ENCODE data around the gene MRPS15.

The MRPS15 gene

GRCh38 chr1:36476945-36477344 is 12.8 kb upstream of the MRPS15 start:
- CTCF ChIA-PET, result interaction anchor here (1.3 kb wide), 1 partner anchor 32 kb away, joined by 3 read pairs; no protein-coding TSS in a partner anchor
- no peak for DNase-seq
- Mint-ChIP-seq H3K36me3 (no peaks in the 10 kb centered on the region), H3K4me3 (no peak overlapping the region), H3K9me3 (no peaks in the 10 kb centered on the region), H3K27me3 (peaks cover 23% of the 10 kb centered on the region), H3K4me1 (peaks cover 14% of the 10 kb centered on the region), H3K27ac (no peak overlapping the region)

DNA sequence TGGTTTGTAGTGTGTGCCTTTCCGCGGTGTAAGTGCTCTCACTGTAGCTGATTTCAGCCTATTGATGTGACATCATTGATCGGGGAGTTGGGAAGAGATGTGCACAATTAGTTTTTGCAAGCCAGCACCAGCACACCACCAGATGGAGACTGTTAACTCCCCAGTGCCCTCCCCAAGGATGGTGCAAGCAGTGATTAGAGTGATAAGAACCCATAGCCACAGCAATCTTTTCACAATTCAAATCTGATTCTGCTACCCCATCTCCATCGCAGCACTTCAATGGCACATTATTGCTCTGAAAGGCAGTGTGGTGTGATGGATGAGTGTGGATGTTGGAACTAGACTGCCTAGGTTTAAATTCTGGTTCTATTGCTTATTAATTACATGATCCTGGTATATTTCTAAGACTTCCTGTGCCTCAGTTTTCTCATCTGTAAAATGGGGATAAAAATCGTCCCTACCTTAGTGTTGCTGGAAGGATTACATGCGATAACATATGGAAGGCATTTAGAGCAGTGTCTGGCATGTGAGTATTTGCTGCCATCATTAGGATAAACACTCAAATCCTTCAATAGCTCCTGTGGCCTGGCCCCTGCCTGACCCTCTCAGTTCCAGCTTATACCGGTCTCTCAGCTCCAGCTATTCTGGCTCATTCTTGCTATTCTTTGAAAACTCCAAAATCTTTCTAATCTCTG is 11.9 kb upstream of the MRPS15 start:
- no peaks in the 10 kb centered on the region for H3K36me3 Mint-ChIP-seq
- CTCF ChIA-PET, result interaction anchor here (0.6 to 1.3 kb wide), 2 partner anchors 31 to 77 kb away, joined by 3 read pairs; no protein-coding TSS in a partner anchor

GRCh38 chr1:36475341-36475740 is 11.2 kb upstream of the MRPS15 start:
- H3K27ac Mint-ChIP-seq, result no peak overlapping the region
- no peak for DNase-seq
- CTCF ChIA-PET, result interaction anchor here (1.3 kb wide), 1 partner anchor 30 kb away, joined by 3 read pairs; no protein-coding TSS in a partner anchor
- H3K27me3 Mint-ChIP-seq, result peaks cover 13% of the 10 kb centered on the region
- H3K4me3 Mint-ChIP-seq, result no peak overlapping the region
- H3K9me3 Mint-ChIP-seq, result no peaks in the 10 kb centered on the region
- peaks cover 11% of the 10 kb centered on the region for H3K4me1 Mint-ChIP-seq
- no peaks in the 10 kb centered on the region for H3K36me3 Mint-ChIP-seq

More for the DNA sequence above, 11.9 kb upstream of the MRPS15 start:
- no peak overlapping the region for H3K27ac Mint-ChIP-seq
- no peaks in the 10 kb centered on the region for H3K9me3 Mint-ChIP-seq
- H3K27me3 Mint-ChIP-seq, result peaks cover 19% of the 10 kb centered on the region
- no peak for DNase-seq
- no peak overlapping the region for H3K4me3 Mint-ChIP-seq
- peaks cover 11% of the 10 kb centered on the region for H3K4me1 Mint-ChIP-seq

DNA sequence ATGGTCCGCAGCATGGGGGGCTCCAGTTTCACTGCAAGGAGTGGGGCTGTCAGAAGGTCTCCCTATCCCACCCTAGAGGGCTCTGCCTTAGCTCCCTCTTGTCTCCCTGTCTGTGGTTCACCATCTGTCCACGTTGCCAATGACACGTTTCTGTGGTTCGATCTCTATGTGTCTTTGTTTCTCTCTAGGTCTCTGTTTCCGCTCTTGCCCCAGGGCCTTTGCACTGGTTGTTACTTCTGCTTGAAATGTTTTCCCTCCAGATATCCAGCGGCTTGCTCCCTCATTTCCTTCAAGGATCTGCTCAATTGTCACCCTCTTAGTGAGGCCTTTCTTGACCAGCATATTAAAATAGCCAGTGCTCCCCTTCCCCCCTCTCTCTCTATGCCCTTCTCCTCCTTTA is 8.5 kb upstream of the MRPS15 start:
- H3K36me3 Mint-ChIP-seq, result no peaks in the 10 kb centered on the region
- DNase-seq, result no peak
- no peaks in the 10 kb centered on the region for H3K27me3 Mint-ChIP-seq
- H3K4me1 Mint-ChIP-seq, result peaks cover 6% of the 10 kb centered on the region
- no peaks in the 10 kb centered on the region for H3K9me3 Mint-ChIP-seq
- no peak overlapping the region for H3K27ac Mint-ChIP-seq
- CTCF ChIA-PET, result no interaction called here
- no peak overlapping the region for H3K4me3 Mint-ChIP-seq

GRCh38 chr1:36471830-36472641 is 7.9 kb upstream of the MRPS15 start:
- no peaks in the 10 kb centered on the region for H3K36me3 Mint-ChIP-seq
- H3K27ac Mint-ChIP-seq, result no peak overlapping the region
- no peak for DNase-seq
- H3K4me3 Mint-ChIP-seq, result no peak overlapping the region
- peaks cover 4% of the 10 kb centered on the region for H3K27me3 Mint-ChIP-seq
- H3K9me3 Mint-ChIP-seq, result no peaks in the 10 kb centered on the region
- CTCF ChIA-PET, result no interaction called here
- peaks cover 6% of the 10 kb centered on the region for H3K4me1 Mint-ChIP-seq

DNA sequence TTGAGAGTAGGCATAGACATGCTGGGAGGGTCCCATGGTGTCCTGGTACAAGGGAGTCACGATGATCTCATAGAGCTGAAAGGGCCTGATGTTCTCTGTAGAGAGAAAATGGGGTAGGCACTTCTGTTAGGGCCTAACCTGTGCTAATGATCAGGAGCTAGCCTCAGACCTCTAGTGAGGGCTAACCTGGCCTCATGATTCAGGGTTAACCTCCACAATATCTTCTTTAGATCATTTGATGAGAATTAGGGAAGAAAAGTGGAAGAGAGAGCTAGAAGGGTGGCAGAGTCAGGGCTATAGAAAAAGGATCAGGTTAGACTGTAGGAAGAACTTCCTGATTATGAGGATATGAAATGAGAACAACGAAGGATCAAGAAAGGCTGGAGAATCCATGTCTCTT is 5.0 kb upstream of the MRPS15 start:
- peaks cover 7% of the 10 kb centered on the region for H3K36me3 Mint-ChIP-seq
- no peak for DNase-seq
- no peaks in the 10 kb centered on the region for H3K9me3 Mint-ChIP-seq
- H3K4me1 Mint-ChIP-seq, result peaks cover 24% of the 10 kb centered on the region
- H3K27me3 Mint-ChIP-seq, result peaks cover 4% of the 10 kb centered on the region
- H3K4me3 Mint-ChIP-seq, result no peak overlapping the region
- no peak overlapping the region for H3K27ac Mint-ChIP-seq
- CTCF ChIA-PET, result interaction anchor here (1.2 kb wide), 1 partner anchor 47 kb away, joined by 4 read pairs; no protein-coding TSS in a partner anchor

DNA sequence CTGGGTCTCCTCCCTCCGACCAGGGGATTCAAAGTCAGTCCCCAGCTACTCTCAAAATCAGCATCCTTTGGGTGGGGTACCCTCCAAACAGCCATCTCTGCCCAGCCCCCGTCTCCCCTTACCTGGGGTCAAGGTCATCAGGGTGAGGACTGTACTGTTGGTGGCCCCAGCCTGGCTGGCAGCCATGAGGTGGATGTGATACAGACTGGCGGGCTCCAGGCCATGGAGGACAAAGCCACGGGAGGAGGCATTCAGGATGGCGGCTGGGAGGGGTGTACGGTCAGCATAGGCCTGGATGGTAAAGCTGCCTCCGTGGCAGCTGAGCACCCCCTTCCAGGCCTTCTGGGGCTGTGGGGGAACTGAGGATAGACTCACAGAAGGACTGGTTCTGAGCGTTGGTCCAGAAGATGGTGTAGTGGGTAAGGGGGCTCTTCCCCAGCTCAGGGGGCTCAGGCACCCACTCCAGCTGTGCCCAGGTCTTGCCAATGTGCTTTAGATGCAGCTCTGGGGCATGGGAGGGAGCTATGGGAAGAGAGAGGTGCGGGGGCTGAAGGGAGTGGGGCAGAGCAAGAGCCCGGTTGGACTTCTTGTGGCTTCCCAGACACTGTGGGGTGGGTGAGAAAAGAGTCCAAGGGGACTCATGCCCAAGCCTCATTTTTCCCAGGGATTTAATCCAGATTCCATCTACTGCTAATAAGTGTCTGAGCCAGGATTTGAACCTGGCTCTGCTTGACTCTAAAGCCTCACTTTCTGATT is 3.7 kb upstream of the MRPS15 start:
- peaks cover 15% of the 10 kb centered on the region for H3K36me3 Mint-ChIP-seq
- no peak overlapping the region for H3K27ac Mint-ChIP-seq

GRCh38 chr1:36467027-36467410 is 2.8 kb upstream of the MRPS15 start:
- CTCF ChIA-PET, result interaction anchor here (1.3 kb wide), 1 partner anchor 20 kb away, joined by 3 read pairs; no protein-coding TSS in a partner anchor
- peaks cover 21% of the 10 kb centered on the region for H3K36me3 Mint-ChIP-seq
- H3K27ac Mint-ChIP-seq, result no peak overlapping the region
- no peak overlapping the region for H3K4me3 Mint-ChIP-seq
- H3K4me1 Mint-ChIP-seq, result peaks cover 36% of the 10 kb centered on the region
- H3K27me3 Mint-ChIP-seq, result peaks cover 4% of the 10 kb centered on the region
- no peak for DNase-seq
- H3K9me3 Mint-ChIP-seq, result no peaks in the 10 kb centered on the region

More for the DNA sequence above, 3.7 kb upstream of the MRPS15 start:
- no peak for DNase-seq
- CTCF ChIA-PET, result interaction anchor here (1.3 kb wide), 1 partner anchor 21 kb away, joined by 3 read pairs; no protein-coding TSS in a partner anchor
- H3K4me1 Mint-ChIP-seq, result peaks cover 29% of the 10 kb centered on the region
- H3K9me3 Mint-ChIP-seq, result no peaks in the 10 kb centered on the region
- peaks cover 4% of the 10 kb centered on the region for H3K27me3 Mint-ChIP-seq
- H3K4me3 Mint-ChIP-seq, result no peak overlapping the region

DNA sequence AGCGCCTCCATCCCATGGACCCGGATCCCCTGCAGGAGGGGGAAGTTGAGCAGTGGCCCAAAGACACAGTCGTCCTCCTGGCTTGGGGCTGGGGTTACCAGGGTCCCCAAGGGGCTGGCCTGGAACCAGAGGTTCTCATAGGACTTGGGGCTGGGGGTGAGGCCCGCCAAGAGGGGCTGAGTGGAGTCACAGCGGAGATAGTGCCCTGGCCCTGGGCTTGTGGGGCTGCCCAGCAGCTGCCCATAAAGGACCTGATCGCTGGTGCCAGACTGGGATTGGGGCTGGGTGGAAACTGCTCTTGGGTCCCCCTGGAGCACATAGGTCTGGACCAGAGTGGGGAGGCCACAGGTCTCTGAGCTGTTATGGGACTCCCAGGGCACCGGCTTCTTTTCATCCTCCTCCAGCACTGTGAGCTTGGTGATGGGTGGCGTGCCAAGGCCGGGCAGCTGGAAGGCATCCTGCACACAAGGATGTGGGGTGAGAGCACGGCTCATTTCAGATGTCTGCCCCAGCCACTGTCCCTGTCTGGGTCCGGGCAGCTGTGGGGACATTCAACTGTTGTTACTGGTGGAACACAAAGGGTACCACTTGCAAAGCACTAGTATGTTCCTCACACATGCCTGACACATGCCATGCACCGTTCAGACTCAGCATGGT is 2.3 kb upstream of the MRPS15 start:
- no peak for DNase-seq
- peaks cover 41% of the 10 kb centered on the region for H3K4me1 Mint-ChIP-seq
- CTCF ChIA-PET, result interaction anchor here (0.6 to 1.3 kb wide), 2 partner anchors 20 to 60 kb away, joined by 3 read pairs; no protein-coding TSS in a partner anchor
- H3K36me3 Mint-ChIP-seq, result peaks cover 26% of the 10 kb centered on the region
- no peak overlapping the region for H3K27ac Mint-ChIP-seq
- H3K27me3 Mint-ChIP-seq, result peaks cover 4% of the 10 kb centered on the region
- H3K9me3 Mint-ChIP-seq, result no peaks in the 10 kb centered on the region
- H3K4me3 Mint-ChIP-seq, result no peak overlapping the region

GRCh38 chr1:36465731-36466369 is 1.7 kb upstream of the MRPS15 start:
- H3K4me3 Mint-ChIP-seq, result no peak overlapping the region
- no peak for DNase-seq
- CTCF ChIA-PET, result interaction anchor here (0.6 kb wide), 1 partner anchor 59 kb away, joined by 3 read pairs; no protein-coding TSS in a partner anchor
- H3K36me3 Mint-ChIP-seq, result peaks cover 32% of the 10 kb centered on the region
- no peak overlapping the region for H3K27ac Mint-ChIP-seq
- H3K27me3 Mint-ChIP-seq, result peaks cover 4% of the 10 kb centered on the region
- no peaks in the 10 kb centered on the region for H3K9me3 Mint-ChIP-seq
- peaks cover 48% of the 10 kb centered on the region for H3K4me1 Mint-ChIP-seq

DNA sequence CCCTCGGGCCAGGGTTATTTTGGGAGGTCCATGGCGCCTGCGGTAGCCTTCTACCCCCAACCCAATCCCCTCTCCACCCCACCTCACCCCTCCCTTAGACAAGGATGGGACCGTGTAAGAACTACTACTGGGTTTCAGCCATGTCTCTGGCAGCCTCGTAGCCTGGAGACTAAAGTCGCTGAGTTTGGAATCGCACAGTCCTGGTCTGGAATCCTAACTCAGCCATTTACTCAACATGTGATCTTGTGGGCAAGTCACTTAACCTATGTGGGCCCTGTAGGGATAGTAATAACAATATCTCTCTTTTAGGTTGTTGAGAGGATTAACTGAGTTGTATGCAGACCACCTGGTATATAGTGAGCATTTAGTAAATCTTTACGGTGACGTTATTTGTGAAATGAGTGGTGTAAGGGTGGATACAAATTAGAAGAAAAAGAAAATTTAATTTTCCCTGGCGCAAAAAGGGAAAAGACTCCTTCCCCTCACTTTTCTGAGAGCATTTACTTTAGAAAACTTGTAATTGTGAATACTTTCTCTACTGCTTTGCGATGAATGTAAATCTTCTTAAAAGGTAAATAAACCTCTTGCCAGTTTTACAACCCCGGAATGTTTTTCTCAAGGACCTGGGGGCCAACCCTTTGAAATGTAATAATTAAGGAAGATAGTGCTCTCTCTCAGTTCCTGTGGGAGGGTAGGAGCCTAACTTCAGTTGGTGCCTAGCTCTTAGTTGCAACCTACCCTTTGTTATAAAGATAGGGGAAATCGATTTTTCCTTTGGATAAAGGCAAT is 615 bp upstream of the MRPS15 start:
- Mint-ChIP-seq H3K27ac (peak overlapping the region; percentile 94), H3K9me3 (no peaks in the 10 kb centered on the region), H3K36me3 (peaks cover 42% of the 10 kb centered on the region), H3K4me1 (peaks cover 54% of the 10 kb centered on the region), H3K27me3 (peaks cover 4% of the 10 kb centered on the region), H3K4me3 (peak overlapping the region; percentile 95)
- CTCF ChIA-PET, result interaction anchor here (1.0 kb wide), 1 partner anchor 51 kb away, joined by 3 read pairs; no protein-coding TSS in a partner anchor
- no peak for DNase-seq

DNA sequence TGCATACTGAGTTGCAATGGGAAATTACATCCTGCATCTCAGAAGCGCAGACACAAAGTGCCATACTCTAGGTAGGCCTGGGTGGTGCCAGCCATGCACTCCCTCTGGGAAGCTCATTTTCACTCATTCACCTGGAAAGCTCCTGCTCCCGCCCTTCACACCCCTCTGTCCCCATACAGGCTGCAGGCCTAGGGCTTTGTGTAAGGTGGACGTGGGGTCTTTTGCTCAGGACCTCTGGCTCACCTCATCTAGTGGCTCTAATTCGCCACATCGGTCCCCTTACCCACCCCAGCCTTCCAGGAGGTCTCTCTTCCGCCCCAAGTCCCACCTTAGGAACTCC is 751 bp downstream of the MRPS15 start:
- Mint-ChIP-seq H3K4me3 (peak overlapping the region; percentile 95), H3K27me3 (peaks cover 4% of the 10 kb centered on the region), H3K4me1 (peaks cover 67% of the 10 kb centered on the region), H3K9me3 (no peaks in the 10 kb centered on the region), H3K27ac (peak overlapping the region; percentile 94), H3K36me3 (peaks cover 54% of the 10 kb centered on the region)
- no peak for DNase-seq
- CTCF ChIA-PET, result interaction anchor here (1.0 kb wide), 1 partner anchor 52 kb away, joined by 3 read pairs; no protein-coding TSS in a partner anchor
